WERI-Rb-1 (cell line): ENCODE results near the gene BLVRA.
"Not testable (repeated sequence)": the region's sequence is repeated elsewhere in the genome, so short reads cannot be mapped to it uniquely, and the experiment has no call there.

Experiments
- DNase-seq: peaks from one replicate; pipeline ENCODE4 v3.0.0-alpha.2; 2020
- H3K27ac ChIP-seq: fragments of 250-450 bp; sonication (Bioruptor Pico); 2 replicates; pipeline ENCODE4 v1.5.1; 2020; ENCODE audit warnings: mild to moderate bottlenecking, moderate library complexity
- H3K27me3 ChIP-seq: fragments of 250-450 bp; sonication (Bioruptor Pico); 2 replicates; pipeline ENCODE4 v1.5.1; 2021; ENCODE audit warnings: mild to moderate bottlenecking, low read depth, moderate library complexity; ENCODE audit not compliant: insufficient read depth, severe bottlenecking
- H3K36me3 ChIP-seq: fragments of 250-450 bp; sonication (Bioruptor Pico); 2 replicates; pipeline ENCODE4 v1.5.1; 2020; ENCODE audit warnings: mild to moderate bottlenecking, moderate library complexity
- H3K4me3 ChIP-seq: 2 replicates; pipeline ENCODE4 v1.5.1; 2011; ENCODE audit warnings: low read depth, mild to moderate bottlenecking, control low read depth, low read length
- H3K9me3 ChIP-seq: fragments of 250-450 bp; sonication (Bioruptor Pico); 2 replicates; pipeline ENCODE4 v1.5.1; 2021; ENCODE audit warnings: mild to moderate bottlenecking, moderate library complexity; ENCODE audit not compliant: severe bottlenecking
- TF ChIP-seq, protein P1 (sequence below): IDR thresholded peaks from 2 replicates; pipeline ENCODE4 v1.5.1; 2011; ENCODE audit warnings: low read depth, mild to moderate bottlenecking, control low read depth, inconsistent platforms, low read length

BLVRA gene

GRCh38 chr7:43729924-43730248, 28.6 kb upstream of the BLVRA start:
- TF ChIP-seq, protein P1, sequence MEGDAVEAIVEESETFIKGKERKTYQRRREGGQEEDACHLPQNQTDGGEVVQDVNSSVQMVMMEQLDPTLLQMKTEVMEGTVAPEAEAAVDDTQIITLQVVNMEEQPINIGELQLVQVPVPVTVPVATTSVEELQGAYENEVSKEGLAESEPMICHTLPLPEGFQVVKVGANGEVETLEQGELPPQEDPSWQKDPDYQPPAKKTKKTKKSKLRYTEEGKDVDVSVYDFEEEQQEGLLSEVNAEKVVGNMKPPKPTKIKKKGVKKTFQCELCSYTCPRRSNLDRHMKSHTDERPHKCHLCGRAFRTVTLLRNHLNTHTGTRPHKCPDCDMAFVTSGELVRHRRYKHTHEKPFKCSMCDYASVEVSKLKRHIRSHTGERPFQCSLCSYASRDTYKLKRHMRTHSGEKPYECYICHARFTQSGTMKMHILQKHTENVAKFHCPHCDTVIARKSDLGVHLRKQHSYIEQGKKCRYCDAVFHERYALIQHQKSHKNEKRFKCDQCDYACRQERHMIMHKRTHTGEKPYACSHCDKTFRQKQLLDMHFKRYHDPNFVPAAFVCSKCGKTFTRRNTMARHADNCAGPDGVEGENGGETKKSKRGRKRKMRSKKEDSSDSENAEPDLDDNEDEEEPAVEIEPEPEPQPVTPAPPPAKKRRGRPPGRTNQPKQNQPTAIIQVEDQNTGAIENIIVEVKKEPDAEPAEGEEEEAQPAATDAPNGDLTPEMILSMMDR, result no peak
- DNase-seq, result no peak
- Histone ChIP-seq H3K27me3 (no peaks in the 10 kb centered on the region), H3K9me3 (no peaks in the 10 kb centered on the region), H3K4me3 (peak overlapping the region; percentile 97), H3K36me3 (peaks cover 3% of the 10 kb centered on the region; the same call in 1 of the 2 replicates), H3K27ac (peak overlapping the region; percentile 89)

GRCh38 chr7:43731494-43731893, 27.0 kb upstream of the BLVRA start:
- DNase-seq, H3K27ac ChIP-seq, H3K27me3 ChIP-seq, H3K36me3 ChIP-seq, H3K9me3 ChIP-seq, H3K4me3 ChIP-seq: not testable (repeated sequence)

- not testable (repeated sequence) for H3K9me3 ChIP-seq, H3K27ac ChIP-seq, H3K4me3 ChIP-seq, H3K36me3 ChIP-seq, H3K27me3 ChIP-seq, DNase-seq
Measured at GRCh38 chr7:43734575-43735332, 23.7 kb upstream of the BLVRA start.

GRCh38 chr7:43735403-43735801, 23.1 kb upstream of the BLVRA start:
- no peaks in the 10 kb centered on the region for H3K9me3 ChIP-seq
- TF ChIP-seq, protein P1, result no peak

GRCh38 chr7:43735802-43736603, 22.5 kb upstream of the BLVRA start:
- TF ChIP-seq, protein P1, result no peak
- Histone ChIP-seq H3K27me3 (no peaks in the 10 kb centered on the region), H3K4me3 (no peak overlapping the region), H3K9me3 (no peaks in the 10 kb centered on the region), H3K36me3 (no peaks in the 10 kb centered on the region), H3K27ac (no peak overlapping the region)
- no peak for DNase-seq

More at GRCh38 chr7:43735403-43735801, 23.1 kb upstream of the BLVRA start:
- Histone ChIP-seq H3K4me3 (no peak overlapping the region), H3K27ac (no peak overlapping the region), H3K36me3 (no peaks in the 10 kb centered on the region), H3K27me3 (no peaks in the 10 kb centered on the region)
- DNase-seq, result no peak

- Histone ChIP-seq H3K4me3 (no peak overlapping the region), H3K27me3 (no peaks in the 10 kb centered on the region), H3K36me3 (no peaks in the 10 kb centered on the region), H3K9me3 (no peaks in the 10 kb centered on the region), H3K27ac (no peak overlapping the region)
- TF ChIP-seq, protein P1, result no peak
- DNase-seq, result no peak
Measured at GRCh38 chr7:43737467-43738127, 20.9 kb upstream of the BLVRA start.
